Lower leg skin (tissue), 4 donors: ENCODE data around the gene GLT8D2. TPM values are rescaled to one million over a fixed set of nuclear protein-coding genes. Genes with fewer than 3 reads are reported as not detected.

ENCODE experiments used
- DNase-seq, 2 donors: peaks; one replicate each; pipeline ENCODE4 v3.0.0-alpha.2; 2019; ENCODE audit warnings: low spot score in 2 of 2
- H3K4me3 ChIP-seq: fragments of 200-600 bp; sonication (generic); 2 replicates; pipeline ENCODE4 v1.5.1; 2017; ENCODE audit warnings: mild to moderate bottlenecking, low read depth; ENCODE audit not compliant: poor library complexity, severe bottlenecking
- CTCF ChIP-seq, 3 donors: fragments of 450-650 bp; IDR thresholded peaks; one replicate each; pipeline ENCODE4 v1.5.1; 2016; ENCODE audit warnings: antibody characterized with exemption in 3 of 3, mild to moderate bottlenecking in 3 of 3, moderate library complexity in 2 of 3
- POLR2A ChIP-seq, 2 donors: fragments of 450-650 bp; IDR thresholded peaks; one replicate each; pipeline ENCODE4 v1.6.1; 2016 to 2017; ENCODE audit warnings: antibody characterized with exemption in 2 of 2, mild to moderate bottlenecking in 1 of 2, moderate library complexity in 1 of 2
- WGBS, 2 donors: methylation state at CpG; one replicate each; pipeline ENCODE4 v1.1.5; 2018; 5-methylcytosine and 5-hydroxymethylcytosine counted together
- intact Hi-C: fragments of 100-400 bp; cut with DNase I; formaldehyde crosslinking; loops from one replicate; pipeline ENCODE4 v1.15.0; 2023; ENCODE audit warnings: low total_unique reads
- total RNA-seq, 4 donors: library from RNA; depleted of rRNA; stranded (reverse); fragments of >200 nt; gene quantifications; one replicate each; pipeline ENCODE4 v1.1.0, GENCODE V29; 2016

The GLT8D2 gene
- total RNA-seq: 1 to 10 TPM in 3 of 4 donors, under 1 TPM in 1; 0.72 to 1.9 (median 1.2) TPM

GRCh38 chr12:104049903-104050356, at the start of gene GLT8D2:
GLT8D2 (minus strand) TSS chr12:104050187; CDS start chr12:104019648, 30,539 bp downstream.
- peak within 1 kb of the TSS; percentile 24 for H3K4me3 ChIP-seq
- intact Hi-C loops: no loop called here
- DNase-seq: peak in 1 of 2 donors; percentile 89
- 1 to 2% methylated on average over 23 to 24 of the region's 24 CpGs for WGBS, 2 donors
- TF ChIP-seq CTCF (IDR thresholded peaks at IDR 0.05) (no peak), POLR2A (IDR thresholded peaks at IDR 0.05) (no peak)

GRCh38 chr12:104097954-104098353, 48.0 kb upstream of the GLT8D2 start:
- intact Hi-C loops: no loop called here
- 93 to 95% methylated on average over 2 of the region's 2 CpGs for whole genome bisulfite sequencing, 2 donors
- no peak overlapping the region for H3K4me3 ChIP-seq
- TF ChIP-seq POLR2A (IDR thresholded peaks at IDR 0.05) (no peak), CTCF (IDR thresholded peaks at IDR 0.05) (no peak)
- no peak for DNase-seq

GRCh38 chr12:104095289-104095688, 45.3 kb upstream of the GLT8D2 start:
- WGBS, 2 donors: 89 to 93% methylated on average over 1 of the region's 1 CpG
- intact Hi-C loops: no loop called here
- TF ChIP-seq POLR2A (IDR thresholded peaks at IDR 0.05): no peak
- no peak for TF ChIP-seq CTCF (IDR thresholded peaks at IDR 0.05)
- no peak overlapping the region for H3K4me3 ChIP-seq
- DNase-seq: no peak

GRCh38 chr12:104094284-104094683, 44.3 kb upstream of the GLT8D2 start:
- TF ChIP-seq CTCF (IDR thresholded peaks at IDR 0.05) (no peak), POLR2A (IDR thresholded peaks at IDR 0.05) (no peak)
- DNase-seq: no peak
- H3K4me3 ChIP-seq: no peak overlapping the region
- intact Hi-C loops: no loop called here
- WGBS, 2 donors: 97% methylated on average over 3 of the region's 3 CpGs

GRCh38 chr12:104091136-104091535, 41.1 kb upstream of the GLT8D2 start:
- intact Hi-C loops: no loop called here
- DNase-seq: no peak
- WGBS, 2 donors: 93% methylated on average over 4 of the region's 4 CpGs
- no peak for TF ChIP-seq POLR2A (IDR thresholded peaks at IDR 0.05)
- TF ChIP-seq CTCF (IDR thresholded peaks at IDR 0.05): no peak
- no peak overlapping the region for H3K4me3 ChIP-seq

- 93 to 96% methylated on average over 1 of the region's 1 CpG for WGBS, 2 donors
Observed at GRCh38 chr12:104090685-104091084, 40.7 kb upstream of the GLT8D2 start.

More at GRCh38 chr12:104090685-104091084, 40.7 kb upstream of the GLT8D2 start:
- intact Hi-C loops: no loop called here
- TF ChIP-seq CTCF (IDR thresholded peaks at IDR 0.05) (no peak), POLR2A (IDR thresholded peaks at IDR 0.05) (no peak)
- H3K4me3 ChIP-seq: no peak overlapping the region
- no peak for DNase-seq
